VCaP (cell line): ENCODE results near the gene ADCYAP1R1.

Experiments
- H3K27ac ChIP-seq: fragments of 450-650 bp; 2 replicates; pipeline ENCODE4 v1.5.1; 2017
- TF ChIP-seq, protein P1 (sequence below): fragments of 450-650 bp; conservative IDR thresholded peaks from 2 replicates; pipeline ENCODE4 v1.5.1; 2017; ENCODE audit warnings: mild to moderate bottlenecking, moderate library complexity

Gene ADCYAP1R1

DNA sequence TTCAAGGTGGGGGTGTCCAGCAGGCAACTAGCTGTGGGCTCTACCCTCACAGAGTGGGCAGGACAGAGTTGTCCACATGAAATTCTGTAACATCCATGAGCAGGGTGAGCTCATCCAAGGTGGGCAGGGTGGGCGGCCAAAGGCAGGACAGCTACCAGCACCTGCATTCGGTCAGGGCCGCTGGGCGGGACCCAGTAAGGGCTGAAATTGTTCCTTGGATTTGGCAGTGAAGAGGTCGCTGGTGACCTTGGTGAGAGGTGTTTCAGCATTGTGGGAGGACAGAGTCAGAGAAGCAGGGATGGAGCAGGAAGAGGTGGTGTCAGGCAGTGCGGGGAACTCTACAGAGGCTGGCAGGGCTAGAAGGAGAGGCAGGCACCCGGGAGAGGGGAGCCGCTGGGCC, 23.9 kb downstream of the ADCYAP1R1 start:
- no peak overlapping the region for H3K27ac ChIP-seq
- TF ChIP-seq, protein P1, sequence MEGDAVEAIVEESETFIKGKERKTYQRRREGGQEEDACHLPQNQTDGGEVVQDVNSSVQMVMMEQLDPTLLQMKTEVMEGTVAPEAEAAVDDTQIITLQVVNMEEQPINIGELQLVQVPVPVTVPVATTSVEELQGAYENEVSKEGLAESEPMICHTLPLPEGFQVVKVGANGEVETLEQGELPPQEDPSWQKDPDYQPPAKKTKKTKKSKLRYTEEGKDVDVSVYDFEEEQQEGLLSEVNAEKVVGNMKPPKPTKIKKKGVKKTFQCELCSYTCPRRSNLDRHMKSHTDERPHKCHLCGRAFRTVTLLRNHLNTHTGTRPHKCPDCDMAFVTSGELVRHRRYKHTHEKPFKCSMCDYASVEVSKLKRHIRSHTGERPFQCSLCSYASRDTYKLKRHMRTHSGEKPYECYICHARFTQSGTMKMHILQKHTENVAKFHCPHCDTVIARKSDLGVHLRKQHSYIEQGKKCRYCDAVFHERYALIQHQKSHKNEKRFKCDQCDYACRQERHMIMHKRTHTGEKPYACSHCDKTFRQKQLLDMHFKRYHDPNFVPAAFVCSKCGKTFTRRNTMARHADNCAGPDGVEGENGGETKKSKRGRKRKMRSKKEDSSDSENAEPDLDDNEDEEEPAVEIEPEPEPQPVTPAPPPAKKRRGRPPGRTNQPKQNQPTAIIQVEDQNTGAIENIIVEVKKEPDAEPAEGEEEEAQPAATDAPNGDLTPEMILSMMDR, result no peak

GRCh38 chr7:31076641-31077310, 24.7 kb downstream of the ADCYAP1R1 start:
- TF ChIP-seq, protein P1, result no peak
- H3K27ac ChIP-seq, result no peak overlapping the region

GRCh38 chr7:31077484-31078362, 25.6 kb downstream of the ADCYAP1R1 start:
- no peak overlapping the region for H3K27ac ChIP-seq
- TF ChIP-seq, protein P1, result no peak

GRCh38 chr7:31078363-31078990, 26.4 kb downstream of the ADCYAP1R1 start:
- TF ChIP-seq, protein P1, result no peak
- no peak overlapping the region for H3K27ac ChIP-seq

GRCh38 chr7:31079126-31079823, 27.2 kb downstream of the ADCYAP1R1 start:
- no peak overlapping the region for H3K27ac ChIP-seq

DNA sequence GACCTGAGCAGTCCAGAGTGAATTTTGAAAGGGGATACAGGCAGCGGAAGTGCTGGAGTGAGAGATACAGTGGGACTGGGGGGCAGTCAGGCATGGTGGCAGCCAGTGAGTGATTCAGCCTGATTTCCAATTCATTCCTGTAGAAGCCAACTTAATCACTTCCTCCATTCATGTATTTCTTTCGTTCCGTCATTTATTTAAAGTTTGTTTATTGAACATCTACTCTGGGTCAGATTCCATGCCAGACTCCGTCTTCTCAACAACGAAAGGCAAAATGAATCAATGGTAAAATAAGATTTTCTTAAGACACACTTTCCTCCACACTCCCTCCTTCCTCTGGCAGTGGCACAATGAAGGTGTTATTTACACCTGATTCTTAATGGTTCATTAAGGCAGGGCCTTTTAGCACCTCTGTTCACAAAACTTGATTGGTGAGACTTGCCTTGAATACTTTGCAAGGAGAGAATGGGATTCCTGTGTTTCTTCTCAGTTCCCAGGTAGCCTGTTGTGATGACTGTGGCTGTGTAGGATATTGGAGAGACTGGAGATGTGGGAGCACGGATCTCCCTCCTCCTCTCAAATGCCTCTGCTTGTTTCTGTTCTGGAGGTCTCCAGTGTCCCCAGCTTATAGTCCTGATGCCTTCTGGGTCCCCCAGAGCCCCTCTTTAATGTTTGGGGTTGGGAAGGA, 27.9 kb downstream of the ADCYAP1R1 start:
- TF ChIP-seq, protein P1, result no peak
- no peak overlapping the region for H3K27ac ChIP-seq

More at GRCh38 chr7:31079126-31079823, 27.2 kb downstream of the ADCYAP1R1 start:
- TF ChIP-seq, protein P1, result no peak
